Skeletal muscle satellite cell (primary cell): ENCODE results near the gene METTL1.
"Not testable (repeated sequence)": the region's sequence is repeated elsewhere in the genome, so short reads cannot be mapped to it uniquely, and the experiment has no call there.

Source experiments
- H3K27me3 ChIP-seq: 2 replicates; pipeline ENCODE4 v1.7.0; 2013; ENCODE audit warnings: low read length; ENCODE audit not compliant: control insufficient read depth, insufficient read depth
- H3K36me3 ChIP-seq: 2 replicates; pipeline ENCODE4 v1.7.0; 2013; ENCODE audit warnings: mild to moderate bottlenecking, control low read depth, low read length; ENCODE audit not compliant: insufficient read depth
- H3K4me1 ChIP-seq: 2 replicates; pipeline ENCODE4 v1.7.0; 2013; ENCODE audit warnings: low read length; ENCODE audit not compliant: control insufficient read depth, insufficient read depth
- H3K4me2 ChIP-seq: 2 replicates; pipeline ENCODE4 v1.7.0; 2013; ENCODE audit warnings: mild to moderate bottlenecking, low read length
- H3K4me3 ChIP-seq: 2 replicates; pipeline ENCODE4 v1.7.0; 2013; ENCODE audit warnings: low read length
- H3K9ac ChIP-seq: 2 replicates; pipeline ENCODE4 v1.7.0; 2013; ENCODE audit warnings: mild to moderate bottlenecking, low read depth, low read length, moderate library complexity
- H3K9me3 ChIP-seq: replicated peaks from 2 replicates; pipeline ENCODE4 v1.7.0; 2013; ENCODE audit warnings: mild to moderate bottlenecking, control low read depth, low read length

The METTL1 gene

GRCh38 chr12:57775563-57776246 is 3.8 kb upstream of the METTL1 start:
- H3K9me3 ChIP-seq = no peaks in the 10 kb centered on the region
- H3K4me2 ChIP-seq = no peak overlapping the region
- H3K27me3 ChIP-seq = no peaks in the 10 kb centered on the region
- H3K4me3 ChIP-seq = no peak overlapping the region
- no peak overlapping the region for H3K9ac ChIP-seq
- H3K4me1 ChIP-seq = peaks cover 8% of the 10 kb centered on the region
- H3K36me3 ChIP-seq = peaks cover 13% of the 10 kb centered on the region

DNA sequence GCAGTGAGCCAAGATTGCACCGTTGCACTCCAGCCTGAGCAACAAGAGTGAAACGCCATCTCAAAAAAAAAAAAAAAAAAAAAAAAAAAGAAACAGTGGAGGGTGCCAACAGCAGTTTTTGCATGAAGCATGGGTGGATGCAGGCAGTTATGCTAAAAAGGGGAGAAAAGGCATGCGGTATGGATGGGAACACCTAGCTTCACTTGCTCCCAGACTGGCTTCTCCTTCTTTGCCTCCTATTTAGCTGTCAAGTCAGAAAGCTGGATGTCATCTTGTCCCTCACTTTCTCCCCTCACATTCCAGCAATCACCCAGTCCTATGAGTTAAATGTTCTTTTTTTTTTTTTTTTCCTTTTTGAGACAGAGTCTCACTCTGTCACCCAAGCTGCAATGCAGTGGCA is 3.1 kb upstream of the METTL1 start:
- Histone ChIP-seq H3K9ac (no peak overlapping the region), H3K4me1 (peaks cover 8% of the 10 kb centered on the region), H3K36me3 (peaks cover 9% of the 10 kb centered on the region), H3K4me3 (no peak overlapping the region), H3K27me3 (no peaks in the 10 kb centered on the region), H3K9me3 (no peaks in the 10 kb centered on the region), H3K4me2 (no peak overlapping the region)

- not testable (repeated sequence) for H3K4me2 ChIP-seq, H3K9ac ChIP-seq, H3K4me1 ChIP-seq, H3K27me3 ChIP-seq, H3K4me3 ChIP-seq, H3K9me3 ChIP-seq
- H3K36me3 ChIP-seq = peaks cover 10% of the 10 kb centered on the region
Observed at GRCh38 chr12:57774634-57775033, 2.7 kb upstream of the METTL1 start.

DNA sequence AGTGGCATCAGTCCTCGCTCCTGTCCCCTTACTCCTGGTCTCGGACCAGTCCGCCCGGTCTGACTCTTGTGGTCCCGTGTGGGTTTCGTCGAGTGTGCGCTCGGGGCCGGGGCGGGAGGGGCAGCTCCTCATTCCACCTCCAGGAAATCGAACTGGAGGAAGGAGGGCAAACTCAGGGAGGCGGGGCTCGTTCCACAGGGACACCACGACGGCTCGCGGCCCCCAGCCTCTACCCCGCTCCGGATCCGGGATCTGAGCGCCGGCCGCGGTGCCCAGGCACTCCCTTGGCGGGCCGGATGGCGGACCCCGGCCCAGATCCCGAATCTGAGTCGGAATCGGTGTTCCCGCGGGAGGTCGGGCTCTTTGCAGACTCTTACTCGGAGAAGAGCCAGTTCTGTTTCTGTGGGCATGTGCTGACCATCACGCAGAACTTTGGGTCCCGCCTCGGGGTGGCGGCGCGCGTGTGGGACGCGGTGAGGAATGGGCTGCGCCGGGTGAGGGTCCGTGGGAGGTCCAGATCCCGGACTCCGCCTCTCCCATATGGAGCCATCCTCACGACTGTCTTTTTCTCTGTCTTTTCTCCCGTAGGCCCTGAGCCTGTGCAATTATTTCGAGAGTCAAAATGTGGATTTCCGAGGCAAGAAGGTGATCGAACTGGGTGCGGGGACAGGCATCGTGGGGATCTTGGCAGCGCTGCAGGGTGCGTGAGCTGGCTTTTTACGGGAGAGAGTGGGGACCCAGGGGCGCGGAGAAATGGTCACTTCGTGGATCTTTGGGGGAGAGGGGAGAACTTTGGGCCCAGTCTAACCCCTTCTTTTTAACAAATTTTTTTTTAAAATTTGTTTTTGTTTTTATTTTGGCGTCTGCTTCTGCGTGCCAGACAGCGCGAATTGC is 771 bp upstream of the METTL1 start, which contains the start of gene EEF1AKMT3:
Gene EEF1AKMT3 (plus strand): TSS at position 186 of the 894 bp plus-strand sequence. CDS start 111 bp downstream, at position 297.
- no peaks in the 10 kb centered on the region for H3K27me3 ChIP-seq
- peak within 1 kb of the TSS; percentile 99 for H3K4me2 ChIP-seq
- peaks cover 8% of the 10 kb centered on the region for H3K4me1 ChIP-seq
- H3K4me3 ChIP-seq = peak within 1 kb of the TSS; percentile 94
- H3K9ac ChIP-seq = peak within 1 kb of the TSS; percentile 91
- H3K36me3 ChIP-seq = peaks cover 18% of the 10 kb centered on the region
- H3K9me3 ChIP-seq = no peaks in the 10 kb centered on the region

DNA sequence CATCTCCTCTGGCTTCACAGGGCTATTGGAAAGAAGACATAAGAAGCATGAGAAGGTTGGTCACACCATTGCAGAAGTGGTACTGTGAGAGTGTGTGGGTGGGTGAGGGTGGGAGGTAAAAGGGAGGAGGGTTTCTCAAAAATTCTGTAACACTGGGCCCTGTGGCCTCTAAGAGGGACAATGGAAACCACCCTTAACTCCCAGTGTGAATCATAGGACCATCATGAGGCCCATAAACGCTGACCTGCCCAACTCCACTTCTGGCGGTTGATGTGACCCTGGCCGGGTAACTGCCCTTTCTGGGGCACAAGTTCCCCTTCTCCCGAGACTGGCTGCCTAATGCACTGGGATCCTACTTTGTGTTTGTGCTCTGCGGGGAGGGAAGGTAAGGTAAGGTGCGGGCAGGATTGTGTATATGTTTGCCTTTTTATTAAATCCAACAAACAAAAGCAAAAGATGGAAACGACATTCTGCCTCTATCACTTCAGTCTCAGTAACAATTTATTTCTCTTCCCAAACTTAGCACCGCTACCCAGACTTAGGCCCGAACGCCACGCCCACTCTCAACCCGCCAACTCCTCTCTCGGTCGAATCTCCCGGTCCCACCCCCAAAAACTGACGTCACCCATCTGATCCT is 551 bp downstream of the METTL1 start:
- Histone ChIP-seq H3K27me3 (peaks cover 9% of the 10 kb centered on the region), H3K4me2 (peak overlapping the region; percentile 99), H3K4me3 (peak overlapping the region; percentile 94), H3K9ac (peak overlapping the region; percentile 91), H3K36me3 (peaks cover 18% of the 10 kb centered on the region), H3K4me1 (peaks cover 19% of the 10 kb centered on the region), H3K9me3 (no peaks in the 10 kb centered on the region)

DNA sequence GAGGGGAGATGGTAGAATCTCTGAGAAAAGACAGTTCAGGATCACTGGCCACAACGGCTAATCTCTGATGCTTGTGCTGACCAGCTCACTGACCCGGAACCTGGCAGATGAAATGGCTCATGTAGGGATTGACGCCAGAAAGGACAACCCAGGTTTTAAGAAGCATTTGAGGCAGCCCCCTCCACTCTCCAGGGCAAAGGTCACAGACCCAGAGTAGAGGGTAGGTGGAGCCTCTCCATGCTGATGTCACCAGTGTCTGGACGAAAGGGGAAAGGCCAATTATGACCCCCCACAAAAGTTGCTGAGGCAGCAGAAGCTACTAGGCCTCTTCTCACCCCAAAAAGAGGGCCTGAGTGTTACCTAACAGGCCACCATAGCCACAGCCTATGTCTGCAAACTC is 1.2 kb downstream of the METTL1 start:
- H3K9ac ChIP-seq = no peak overlapping the region
- peak overlapping the region; percentile 94 for H3K4me3 ChIP-seq
- H3K4me1 ChIP-seq = peaks cover 25% of the 10 kb centered on the region

DNA sequence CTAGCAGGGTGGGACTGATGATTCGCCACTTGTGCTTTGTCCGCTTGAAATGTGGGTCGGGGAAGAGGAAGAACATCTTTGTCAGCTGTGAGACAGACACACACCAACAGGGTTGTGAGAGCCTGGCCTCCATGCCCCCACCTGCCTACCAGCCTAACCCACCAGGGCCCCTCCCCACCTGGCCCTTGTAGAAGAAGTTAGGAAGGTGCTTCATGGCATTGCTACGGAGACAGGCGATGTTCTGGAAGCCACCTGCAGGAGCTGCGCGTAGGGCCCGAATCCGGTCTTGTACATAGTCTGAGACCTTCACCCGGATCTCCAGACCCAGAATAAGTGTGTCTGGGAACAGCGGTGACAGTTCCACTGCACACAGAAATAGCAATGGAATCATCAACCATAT is 2.3 kb downstream of the METTL1 start:
- Histone ChIP-seq H3K9ac (no peak overlapping the region), H3K4me2 (no peak overlapping the region), H3K36me3 (peaks cover 18% of the 10 kb centered on the region), H3K27me3 (peaks cover 26% of the 10 kb centered on the region), H3K9me3 (no peaks in the 10 kb centered on the region), H3K4me3 (no peak overlapping the region), H3K4me1 (peaks cover 35% of the 10 kb centered on the region)

More for the DNA sequence above, 1.2 kb downstream of the METTL1 start:
- peaks cover 18% of the 10 kb centered on the region for H3K36me3 ChIP-seq
- H3K9me3 ChIP-seq = no peaks in the 10 kb centered on the region
- H3K4me2 ChIP-seq = peak overlapping the region; percentile 99
- H3K27me3 ChIP-seq = peaks cover 15% of the 10 kb centered on the region

GRCh38 chr12:57767876-57768275 is 4.0 kb downstream of the METTL1 start:
- Histone ChIP-seq H3K4me2 (no peak overlapping the region), H3K9ac (no peak overlapping the region), H3K4me3 (no peak overlapping the region), H3K4me1 (peaks cover 35% of the 10 kb centered on the region), H3K27me3 (peaks cover 36% of the 10 kb centered on the region), H3K36me3 (peaks cover 18% of the 10 kb centered on the region), H3K9me3 (no peaks in the 10 kb centered on the region)

GRCh38 chr12:57767305-57767698 is 4.6 kb downstream of the METTL1 start:
- peaks cover 36% of the 10 kb centered on the region for H3K27me3 ChIP-seq
- H3K4me3 ChIP-seq = no peak overlapping the region
- H3K36me3 ChIP-seq = peaks cover 18% of the 10 kb centered on the region
- H3K9me3 ChIP-seq = no peaks in the 10 kb centered on the region
- peaks cover 35% of the 10 kb centered on the region for H3K4me1 ChIP-seq
- H3K4me2 ChIP-seq = peak overlapping the region; percentile 69
- no peak overlapping the region for H3K9ac ChIP-seq

DNA sequence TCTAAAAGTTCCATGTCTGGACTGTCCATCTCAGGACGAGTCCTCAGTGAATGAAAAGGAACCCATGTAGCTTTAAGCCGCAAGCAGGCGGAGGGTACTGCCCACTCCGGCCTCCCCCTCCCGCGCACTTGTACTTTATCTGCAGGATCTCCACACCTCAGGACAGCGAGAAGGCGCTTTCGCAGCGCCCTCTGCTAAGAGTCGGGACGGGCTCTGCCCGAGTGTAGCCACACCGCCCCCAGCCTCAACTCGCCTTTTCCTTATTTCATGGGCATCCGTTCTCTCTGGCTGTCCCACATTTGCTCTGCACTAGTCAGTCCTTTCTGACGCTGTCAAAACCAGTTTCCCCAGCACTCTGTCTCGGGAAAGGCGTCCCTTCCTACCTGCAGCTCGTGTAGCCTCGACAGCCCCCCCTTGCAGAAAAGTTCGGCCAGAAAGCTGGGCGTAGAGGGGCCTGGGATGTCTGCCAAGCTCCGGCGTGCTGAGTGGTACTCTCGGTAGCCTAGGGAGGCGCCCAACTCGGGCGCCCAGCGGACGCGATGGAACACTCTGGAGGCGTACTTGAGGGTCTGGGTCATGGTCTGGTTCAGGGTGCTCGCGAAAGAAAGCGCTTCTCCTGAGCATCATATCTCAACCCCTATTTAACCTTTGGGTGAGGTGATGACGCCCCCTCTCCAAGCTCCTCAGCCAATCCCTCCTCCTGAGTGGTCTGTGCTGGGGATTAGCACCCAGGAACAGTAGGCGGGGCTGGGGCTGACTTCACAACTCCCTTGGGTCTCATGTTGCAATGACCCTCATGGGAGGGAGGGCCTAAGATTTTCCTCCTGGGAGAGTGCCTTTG is 5.2 kb downstream of the METTL1 start, which contains the start of gene CYP27B1:
Gene CYP27B1 (minus strand): TSS at position 615 of the 841 bp plus-strand sequence. CDS start 37 bp downstream, at position 578.
- Histone ChIP-seq H3K4me1 (peaks cover 35% of the 10 kb centered on the region), H3K4me3 (peak within 1 kb of the TSS; percentile 50), H3K36me3 (peaks cover 18% of the 10 kb centered on the region), H3K9me3 (no peaks in the 10 kb centered on the region), H3K9ac (no peak within 1 kb of the TSS), H3K4me2 (peak within 1 kb of the TSS; percentile 69), H3K27me3 (peaks cover 36% of the 10 kb centered on the region)
